Endothelial cell of umbilical vein (primary cell): Measurements from ENCODE around the gene LDLRAD4.

Experiments used
- CTCF ChIP-seq, 2 donors: IDR thresholded peaks; 1 replicate in 1 of 2; 2 replicates in 1 of 2; pipeline ENCODE4 v1.5.1; 2011; ENCODE audit warnings: low read length in 2 of 2, mild to moderate bottlenecking in 2 of 2, moderate library complexity in 2 of 2, control low read depth in 1 of 2, inconsistent platforms in 1 of 2, low read depth in 1 of 2; ENCODE audit not compliant: insufficient read depth in 1 of 2; ENCODE audit errors: extremely low read depth in 1 of 2
- EZH2 ChIP-seq: IDR thresholded peaks from 2 replicates; pipeline ENCODE4 v1.6.1; 2012; ENCODE audit warnings: borderline replicate concordance, low read depth, mild to moderate bottlenecking, moderate library complexity, low read length, inconsistent platforms; ENCODE audit not compliant: severe bottlenecking
- FOS ChIP-seq: IDR thresholded peaks from 2 replicates; pipeline ENCODE4 v1.6.1; 2011; ENCODE audit warnings: mild to moderate bottlenecking, low read length, moderate library complexity, borderline replicate concordance; ENCODE audit not compliant: insufficient read depth
- MAX ChIP-seq: IDR thresholded peaks from 2 replicates; pipeline ENCODE4 v1.6.1; 2011; ENCODE audit not compliant: insufficient read depth, insufficient read length
- MYC ChIP-seq: IDR thresholded peaks from one replicate; pipeline ENCODE4 v1.6.1; 2011; ENCODE audit warnings: mild to moderate bottlenecking, low read depth, low read length
- POLR2A ChIP-seq: IDR thresholded peaks from 2 replicates; pipeline ENCODE4 v1.6.1; 2012; ENCODE audit warnings: low read depth, mild to moderate bottlenecking, control low read depth, low read length
- POLR2AphosphoS5 ChIP-seq: IDR thresholded peaks from 2 replicates; pipeline ENCODE4 v1.6.1; 2012; ENCODE audit warnings: low read depth, mild to moderate bottlenecking, control low read depth, low read length, moderate library complexity; ENCODE audit not compliant: insufficient read depth

GRCh38 chr18:13572721-13573120 is 354.2 kb downstream of the LDLRAD4 start:
- TF ChIP-seq MAX (no peak), CTCF (IDR thresholded peaks at IDR 0.05; ENCODE audit: extremely low read depth in 1 of 2, insufficient read depth in 1 of 2, low read depth in 1 of 2, low read length in 2 of 2) (no peak), POLR2A (no peak), EZH2 (no peak), POLR2AphosphoS5 (no peak), FOS (no peak), MYC (no peak)
